Cardiac fibroblast (primary cell): ENCODE results near the gene ITGA6.

Experiments
- DNase-seq, 2 donors: peaks; one replicate each; pipeline versions ENCODE4 v3.0.0 to v3.0.0-alpha.2; 2010; ENCODE audit warnings: low read depth in 2 of 2
- H3K4me3 ChIP-seq, 2 donors: replicated peaks in 1 of 2; 1 replicate in 1 of 2; 2 replicates in 1 of 2; pipeline ENCODE4 v1.5.1; 2011; ENCODE audit warnings: low read depth in 2 of 2, low read length in 2 of 2, mild to moderate bottlenecking in 2 of 2, moderate library complexity in 1 of 2
- TF ChIP-seq, protein P1 (sequence below): IDR thresholded peaks from one replicate; pipeline ENCODE4 v1.5.1; 2011; ENCODE audit warnings: low read depth, mild to moderate bottlenecking, low read length, inconsistent platforms

The ITGA6 gene

DNA sequence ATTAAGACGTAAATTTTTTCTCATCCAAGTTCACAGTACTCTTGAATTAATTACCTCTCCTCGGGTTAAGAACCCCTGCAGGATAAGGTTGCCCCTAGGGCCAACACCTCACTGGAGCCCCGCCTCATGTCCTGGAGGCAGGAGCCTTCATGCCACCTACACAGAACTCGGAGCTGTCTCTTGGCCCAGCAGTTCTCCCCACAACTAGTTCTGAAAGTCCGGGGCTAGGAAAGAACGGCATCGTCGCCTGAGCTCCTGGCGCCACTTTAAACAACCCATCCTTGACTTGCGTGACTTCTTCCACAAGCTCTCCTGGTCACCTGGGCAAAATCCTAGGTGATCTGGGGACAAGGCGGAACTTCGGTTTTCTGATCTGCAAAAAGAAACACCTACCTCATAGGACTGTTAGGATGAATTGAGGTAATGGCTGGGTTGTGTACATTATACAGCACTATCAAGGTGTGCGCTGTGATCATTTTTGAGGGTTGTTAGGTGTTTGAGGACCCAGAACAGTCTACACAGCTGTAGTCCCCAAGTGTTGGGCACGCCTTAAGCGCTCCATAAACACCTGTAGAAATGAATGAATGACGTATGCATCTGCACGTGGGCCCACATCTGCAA, 641 bp upstream of the ITGA6 start:
- TF ChIP-seq, protein P1, sequence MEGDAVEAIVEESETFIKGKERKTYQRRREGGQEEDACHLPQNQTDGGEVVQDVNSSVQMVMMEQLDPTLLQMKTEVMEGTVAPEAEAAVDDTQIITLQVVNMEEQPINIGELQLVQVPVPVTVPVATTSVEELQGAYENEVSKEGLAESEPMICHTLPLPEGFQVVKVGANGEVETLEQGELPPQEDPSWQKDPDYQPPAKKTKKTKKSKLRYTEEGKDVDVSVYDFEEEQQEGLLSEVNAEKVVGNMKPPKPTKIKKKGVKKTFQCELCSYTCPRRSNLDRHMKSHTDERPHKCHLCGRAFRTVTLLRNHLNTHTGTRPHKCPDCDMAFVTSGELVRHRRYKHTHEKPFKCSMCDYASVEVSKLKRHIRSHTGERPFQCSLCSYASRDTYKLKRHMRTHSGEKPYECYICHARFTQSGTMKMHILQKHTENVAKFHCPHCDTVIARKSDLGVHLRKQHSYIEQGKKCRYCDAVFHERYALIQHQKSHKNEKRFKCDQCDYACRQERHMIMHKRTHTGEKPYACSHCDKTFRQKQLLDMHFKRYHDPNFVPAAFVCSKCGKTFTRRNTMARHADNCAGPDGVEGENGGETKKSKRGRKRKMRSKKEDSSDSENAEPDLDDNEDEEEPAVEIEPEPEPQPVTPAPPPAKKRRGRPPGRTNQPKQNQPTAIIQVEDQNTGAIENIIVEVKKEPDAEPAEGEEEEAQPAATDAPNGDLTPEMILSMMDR: no peak
- no peak for DNase-seq
- peak overlapping the region; percentile 54 to 60 for H3K4me3 ChIP-seq

DNA sequence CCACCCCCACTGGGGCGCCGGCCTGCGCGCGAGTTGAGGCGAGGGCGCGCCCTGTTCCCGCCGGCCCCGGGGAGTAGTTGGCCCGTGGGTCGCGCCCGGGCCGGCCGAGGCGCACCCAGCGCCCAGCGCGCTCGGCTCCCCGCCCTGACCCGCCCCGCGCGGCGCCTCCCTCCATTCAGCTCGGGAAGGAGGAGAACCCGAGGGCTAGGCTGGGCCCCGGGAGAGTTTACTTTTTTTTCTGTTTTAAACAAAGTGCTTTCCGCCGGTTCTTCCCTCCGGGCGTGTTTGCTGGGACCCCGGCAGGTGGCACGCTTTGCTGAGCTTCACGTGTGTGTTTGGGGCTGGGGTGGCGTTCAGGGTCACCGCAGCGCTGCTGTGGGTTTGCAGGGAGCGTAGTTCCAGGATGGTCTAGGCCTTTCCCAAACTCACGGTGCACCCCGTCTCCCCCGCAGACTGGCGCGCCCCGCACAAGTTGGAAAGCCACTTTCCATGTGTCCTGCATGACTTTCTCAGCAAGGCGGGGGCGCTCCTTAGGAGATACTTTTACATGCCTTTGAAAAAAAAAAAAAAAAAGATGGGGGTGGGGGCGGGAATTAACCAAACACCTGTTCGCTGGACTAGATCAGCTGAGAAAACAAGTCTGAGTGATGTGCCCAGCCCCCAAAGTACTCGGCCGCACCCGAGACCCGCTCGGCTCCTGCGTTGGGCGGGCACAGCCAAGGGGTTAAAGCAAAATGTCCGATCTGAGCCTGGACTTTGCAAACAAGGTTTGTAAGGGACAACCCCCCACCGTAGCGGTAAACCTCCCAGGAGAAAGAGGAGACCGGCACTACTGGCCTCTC, 825 bp downstream of the ITGA6 start:
- peak overlapping the region; percentile 54 to 60 for H3K4me3 ChIP-seq
- TF ChIP-seq, protein P1: no peak
- DNase-seq: peak in 1 of 2 donors; percentile 8

GRCh38 chr2:172428832-172429210, 1.4 kb downstream of the ITGA6 start:
- TF ChIP-seq, protein P1: no peak

GRCh38 chr2:172429301-172429968, 2.0 kb downstream of the ITGA6 start:
- no peak for DNase-seq
- H3K4me3 ChIP-seq: no peak overlapping the region
- TF ChIP-seq, protein P1: no peak

More at GRCh38 chr2:172428832-172429210, 1.4 kb downstream of the ITGA6 start:
- no peak for DNase-seq
- H3K4me3 ChIP-seq: peak overlapping the region; percentile 54 to 60

DNA sequence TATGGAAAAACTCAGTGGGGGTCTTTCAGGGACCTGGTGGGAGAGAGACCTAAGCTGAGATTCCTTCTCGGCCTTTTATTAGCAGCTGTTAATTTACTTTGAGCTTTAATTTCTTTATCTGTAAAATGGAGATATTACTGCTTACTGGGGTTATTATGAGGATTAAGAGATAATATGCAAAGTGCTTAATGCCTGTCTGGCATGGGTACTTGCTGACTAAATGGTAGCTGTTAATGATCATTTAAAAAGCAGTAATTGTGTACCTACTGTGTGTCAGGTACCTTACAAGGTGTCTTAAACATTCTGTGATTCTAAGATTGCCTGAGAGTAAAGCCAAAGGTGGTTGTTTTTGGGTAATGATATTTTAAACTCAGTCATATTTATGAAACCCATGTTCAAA, 2.6 kb downstream of the ITGA6 start:
- no peak overlapping the region for H3K4me3 ChIP-seq
- TF ChIP-seq, protein P1: no peak
- DNase-seq: no peak

- DNase-seq: no peak
- TF ChIP-seq, protein P1: no peak
- H3K4me3 ChIP-seq: no peak overlapping the region
Measured at GRCh38 chr2:172430678-172431077, 3.3 kb downstream of the ITGA6 start.
